ENCODE data around the gene LDLR.
"Not testable (repeated sequence)": the region's sequence is repeated elsewhere in the genome, so short reads cannot be mapped to it uniquely, and the experiment has no call there.

LDLR gene

GRCh38 chr19:11159598-11160439 is 70.6 kb downstream of the LDLR start:
- Histone ChIP-seq H2AFZ (ENCODE audit: low read length) (no peak overlapping the region), H3K27ac (replicated peaks; ENCODE audit: low read length) (no peak overlapping the region), H3K14ac (ENCODE audit: low read length) (no peak overlapping the region), H3K4ac (ENCODE audit: low read length) (no peak overlapping the region), H3K4me3 (ENCODE audit: low read length in 2 of 2) (no peak overlapping the region), H3K27me3 (ENCODE audit: control insufficient read depth in 3 of 3, insufficient read depth in 3 of 3, low read depth in 1 of 3, low read length in 3 of 3) (no peaks in the 10 kb centered on the region), H4K91ac (ENCODE audit: low read depth, low read length, poor library complexity) (no peak overlapping the region), H2BK120ac (ENCODE audit: low read depth, low read length) (no peak overlapping the region), H4K8ac (ENCODE audit: low read depth, low read length) (no peak overlapping the region), H3K9me3 (replicated peaks in 1 of 2; ENCODE audit: control insufficient read depth in 2 of 2, insufficient read depth in 1 of 2, low read depth in 1 of 2, low read length in 2 of 2) (no peaks in the 10 kb centered on the region), H2BK5ac (ENCODE audit: low read length) (no peak overlapping the region), H2AK5ac (ENCODE audit: low read depth, low read length) (no peak overlapping the region), H3K36me3 (replicated peaks in 1 of 2; ENCODE audit: control insufficient read depth in 2 of 2, insufficient read depth in 2 of 2, low read length in 2 of 2) (no peaks in the 10 kb centered on the region), H3K4me2 (ENCODE audit: insufficient read depth, low read length, poor library complexity, severe bottlenecking) (no peak overlapping the region), H3K9ac (ENCODE audit: low read depth, low read length, poor library complexity) (no peak overlapping the region), H3K4me1 (ENCODE audit: control insufficient read depth in 2 of 2, insufficient read depth in 1 of 2, low read depth in 1 of 2, low read length in 2 of 2) (peaks cover 0 to 6% of the 10 kb centered on the region in 2 donors), H3K23ac (ENCODE audit: low read depth, low read length, poor library complexity) (no peak overlapping the region), H2BK12ac (ENCODE audit: low read length) (no peak overlapping the region), H3K18ac (ENCODE audit: low read length) (no peak overlapping the region), H3K79me1 (ENCODE audit: low read depth, low read length) (peaks cover 4% of the 10 kb centered on the region), H2BK15ac (ENCODE audit: low read length) (no peak overlapping the region)
- WGBS, 2 donors (ENCODE audit: extremely low coverage in 2 of 2, insufficient read length in 2 of 2, insufficient replicate concordance in 1 of 2): no CpG with 5 or more reads among the region's 16 CpGs
- DNase-seq (ENCODE audit: low spot score): no peak

DNA sequence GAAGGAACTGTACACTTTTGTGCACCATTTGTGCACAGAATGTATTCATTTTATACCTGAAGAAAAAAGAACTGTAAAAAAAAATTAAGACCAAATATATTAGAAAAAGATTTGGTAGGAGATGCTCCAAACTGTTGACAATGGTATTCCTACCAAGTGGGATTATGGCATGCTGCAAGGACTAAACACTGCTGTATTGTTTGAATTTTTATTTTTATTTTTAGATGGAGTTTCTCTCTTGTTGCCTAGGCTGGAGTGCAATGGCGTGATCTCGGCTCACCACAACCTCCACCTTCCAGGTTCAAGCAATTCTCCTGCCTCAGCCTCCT is 71.1 kb downstream of the LDLR start:
- not testable (repeated sequence) for H3K4me1 ChIP-seq (ENCODE audit: control insufficient read depth in 2 of 2, insufficient read depth in 1 of 2, low read depth in 1 of 2, low read length in 2 of 2); H3K79me1 ChIP-seq (ENCODE audit: low read depth, low read length); H3K27ac ChIP-seq (replicated peaks; ENCODE audit: low read length); H2BK12ac ChIP-seq (ENCODE audit: low read length); H3K18ac ChIP-seq (ENCODE audit: low read length); H3K4me3 ChIP-seq (ENCODE audit: low read length in 2 of 2); H3K9ac ChIP-seq (ENCODE audit: low read depth, low read length, poor library complexity); H3K36me3 ChIP-seq (replicated peaks in 1 of 2; ENCODE audit: control insufficient read depth in 2 of 2, insufficient read depth in 2 of 2, low read length in 2 of 2); H4K8ac ChIP-seq (ENCODE audit: low read depth, low read length); H3K4ac ChIP-seq (ENCODE audit: low read length); H2AK5ac ChIP-seq (ENCODE audit: low read depth, low read length); H3K27me3 ChIP-seq (ENCODE audit: control insufficient read depth in 3 of 3, insufficient read depth in 3 of 3, low read depth in 1 of 3, low read length in 3 of 3); H3K23ac ChIP-seq (ENCODE audit: low read depth, low read length, poor library complexity); H2BK15ac ChIP-seq (ENCODE audit: low read length); H3K4me2 ChIP-seq (ENCODE audit: insufficient read depth, low read length, poor library complexity, severe bottlenecking); DNase-seq (ENCODE audit: low spot score); H3K14ac ChIP-seq (ENCODE audit: low read length); H4K91ac ChIP-seq (ENCODE audit: low read depth, low read length, poor library complexity); H2AFZ ChIP-seq (ENCODE audit: low read length); H3K9me3 ChIP-seq (replicated peaks in 1 of 2; ENCODE audit: control insufficient read depth in 2 of 2, insufficient read depth in 1 of 2, low read depth in 1 of 2, low read length in 2 of 2); H2BK5ac ChIP-seq (ENCODE audit: low read length); H2BK120ac ChIP-seq (ENCODE audit: low read depth, low read length)
- WGBS, 2 donors (ENCODE audit: extremely low coverage in 2 of 2, insufficient read length in 2 of 2, insufficient replicate concordance in 1 of 2): no CpG with 5 or more reads among the region's 2 CpGs

DNA sequence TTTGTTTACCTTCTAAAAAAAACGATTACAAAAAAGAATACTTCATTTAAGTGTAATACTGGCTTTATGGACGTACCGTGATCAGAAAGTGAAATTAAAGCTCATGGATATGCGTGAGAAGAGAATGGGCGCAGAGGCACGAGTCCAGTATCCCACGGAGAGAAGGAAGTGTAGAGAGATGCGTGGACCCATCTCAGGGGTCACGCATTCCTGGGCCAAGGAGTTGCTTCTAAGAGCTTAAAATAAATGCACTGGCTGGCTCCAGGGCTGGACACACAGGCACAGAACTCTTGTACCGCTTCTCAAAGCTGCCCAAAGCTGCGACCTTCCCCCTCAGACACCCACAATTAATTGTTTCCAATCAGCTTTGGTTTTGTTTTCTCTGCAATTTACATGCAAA is 75.0 kb downstream of the LDLR start:
- Histone ChIP-seq H3K14ac (ENCODE audit: low read length) (no peak overlapping the region), H2BK5ac (ENCODE audit: low read length) (no peak overlapping the region), H2AFZ (ENCODE audit: low read length) (no peak overlapping the region), H3K27me3 (ENCODE audit: control insufficient read depth in 3 of 3, insufficient read depth in 3 of 3, low read depth in 1 of 3, low read length in 3 of 3) (no peaks in the 10 kb centered on the region), H3K9me3 (replicated peaks in 1 of 2; ENCODE audit: control insufficient read depth in 2 of 2, insufficient read depth in 1 of 2, low read depth in 1 of 2, low read length in 2 of 2) (no peaks in the 10 kb centered on the region), H3K9ac (ENCODE audit: low read depth, low read length, poor library complexity) (no peak overlapping the region), H4K91ac (ENCODE audit: low read depth, low read length, poor library complexity) (no peak overlapping the region), H4K8ac (ENCODE audit: low read depth, low read length) (no peak overlapping the region), H3K36me3 (replicated peaks in 1 of 2; ENCODE audit: control insufficient read depth in 2 of 2, insufficient read depth in 2 of 2, low read length in 2 of 2) (peaks cover 2 to 30% of the 10 kb centered on the region in 2 donors), H2BK15ac (ENCODE audit: low read length) (no peak overlapping the region), H3K4me3 (ENCODE audit: low read length in 2 of 2) (no peak overlapping the region), H3K4ac (ENCODE audit: low read length) (no peak overlapping the region), H2AK5ac (ENCODE audit: low read depth, low read length) (no peak overlapping the region), H3K18ac (ENCODE audit: low read length) (no peak overlapping the region), H3K4me1 (ENCODE audit: control insufficient read depth in 2 of 2, insufficient read depth in 1 of 2, low read depth in 1 of 2, low read length in 2 of 2) (peaks cover 0 to 3% of the 10 kb centered on the region in 2 donors), H3K23ac (ENCODE audit: low read depth, low read length, poor library complexity) (no peak overlapping the region), H3K4me2 (ENCODE audit: insufficient read depth, low read length, poor library complexity, severe bottlenecking) (no peak overlapping the region), H2BK120ac (ENCODE audit: low read depth, low read length) (no peak overlapping the region), H2BK12ac (ENCODE audit: low read length) (no peak overlapping the region), H3K27ac (replicated peaks; ENCODE audit: low read length) (peak overlapping the region; percentile 23), H3K79me1 (ENCODE audit: low read depth, low read length) (no peaks in the 10 kb centered on the region)
- no peak for DNase-seq (ENCODE audit: low spot score)
- WGBS, 2 donors (ENCODE audit: extremely low coverage in 2 of 2, insufficient read length in 2 of 2, insufficient replicate concordance in 1 of 2): no CpG with 5 or more reads among the region's 11 CpGs

GRCh38 chr19:11164879-11165406 is 75.7 kb downstream of the LDLR start:
- H3K23ac ChIP-seq (ENCODE audit: low read depth, low read length, poor library complexity): no peak overlapping the region
- peak overlapping the region; percentile 23 for H3K27ac ChIP-seq (replicated peaks; ENCODE audit: low read length)
- H3K9ac ChIP-seq (ENCODE audit: low read depth, low read length, poor library complexity): no peak overlapping the region
- no peak overlapping the region for H2BK15ac ChIP-seq (ENCODE audit: low read length)
- no peak overlapping the region for H3K18ac ChIP-seq (ENCODE audit: low read length)
- no CpG with 5 or more reads among the region's 17 CpGs for WGBS, 2 donors (ENCODE audit: extremely low coverage in 2 of 2, insufficient read length in 2 of 2, insufficient replicate concordance in 1 of 2)
- H2BK5ac ChIP-seq (ENCODE audit: low read length): no peak overlapping the region
- H3K27me3 ChIP-seq (ENCODE audit: control insufficient read depth in 3 of 3, insufficient read depth in 3 of 3, low read depth in 1 of 3, low read length in 3 of 3): no peaks in the 10 kb centered on the region
- no peaks in the 10 kb centered on the region for H3K79me1 ChIP-seq (ENCODE audit: low read depth, low read length)
- H4K91ac ChIP-seq (ENCODE audit: low read depth, low read length, poor library complexity): no peak overlapping the region
- H2BK120ac ChIP-seq (ENCODE audit: low read depth, low read length): no peak overlapping the region
- peaks cover 0 to 3% of the 10 kb centered on the region in 2 donors for H3K4me1 ChIP-seq (ENCODE audit: control insufficient read depth in 2 of 2, insufficient read depth in 1 of 2, low read depth in 1 of 2, low read length in 2 of 2)
- no peak overlapping the region for H3K4me3 ChIP-seq (ENCODE audit: low read length in 2 of 2)
- H3K4me2 ChIP-seq (ENCODE audit: insufficient read depth, low read length, poor library complexity, severe bottlenecking): no peak overlapping the region
- no peak overlapping the region for H2BK12ac ChIP-seq (ENCODE audit: low read length)
- H4K8ac ChIP-seq (ENCODE audit: low read depth, low read length): no peak overlapping the region
- H2AK5ac ChIP-seq (ENCODE audit: low read depth, low read length): no peak overlapping the region
- H3K4ac ChIP-seq (ENCODE audit: low read length): no peak overlapping the region
- no peak overlapping the region for H3K14ac ChIP-seq (ENCODE audit: low read length)
- H3K9me3 ChIP-seq (replicated peaks in 1 of 2; ENCODE audit: control insufficient read depth in 2 of 2, insufficient read depth in 1 of 2, low read depth in 1 of 2, low read length in 2 of 2): no peaks in the 10 kb centered on the region
- H2AFZ ChIP-seq (ENCODE audit: low read length): no peak overlapping the region
- H3K36me3 ChIP-seq (replicated peaks in 1 of 2; ENCODE audit: control insufficient read depth in 2 of 2, insufficient read depth in 2 of 2, low read length in 2 of 2): peaks cover 6 to 36% of the 10 kb centered on the region in 2 donors
- no peak for DNase-seq (ENCODE audit: low spot score)
